CD4-positive, alpha-beta T cell treated with Interleukin-2 at 100 ng/mL for 4 hours (primary cell): ENCODE measurements around the gene CFAP99.

Source experiments
- DNase-seq: peaks from one replicate; pipeline ENCODE4 v3.0.0-alpha.2; 2020; ENCODE audit warnings: low spot score

Gene CFAP99

GRCh38 chr4:2390784-2391421 lies 27.9 kb upstream of the CFAP99 start:
- DNase-seq, result no peak

- no peak for DNase-seq
Measured at GRCh38 chr4:2393353-2394270, 25.1 kb upstream of the CFAP99 start.

- no peak for DNase-seq
Measured at GRCh38 chr4:2394528-2394927, 24.2 kb upstream of the CFAP99 start.

- DNase-seq, result no peak
Measured at GRCh38 chr4:2395038-2395437, 23.7 kb upstream of the CFAP99 start.

GRCh38 chr4:2395584-2395983 lies 23.2 kb upstream of the CFAP99 start:
- no peak for DNase-seq

DNA sequence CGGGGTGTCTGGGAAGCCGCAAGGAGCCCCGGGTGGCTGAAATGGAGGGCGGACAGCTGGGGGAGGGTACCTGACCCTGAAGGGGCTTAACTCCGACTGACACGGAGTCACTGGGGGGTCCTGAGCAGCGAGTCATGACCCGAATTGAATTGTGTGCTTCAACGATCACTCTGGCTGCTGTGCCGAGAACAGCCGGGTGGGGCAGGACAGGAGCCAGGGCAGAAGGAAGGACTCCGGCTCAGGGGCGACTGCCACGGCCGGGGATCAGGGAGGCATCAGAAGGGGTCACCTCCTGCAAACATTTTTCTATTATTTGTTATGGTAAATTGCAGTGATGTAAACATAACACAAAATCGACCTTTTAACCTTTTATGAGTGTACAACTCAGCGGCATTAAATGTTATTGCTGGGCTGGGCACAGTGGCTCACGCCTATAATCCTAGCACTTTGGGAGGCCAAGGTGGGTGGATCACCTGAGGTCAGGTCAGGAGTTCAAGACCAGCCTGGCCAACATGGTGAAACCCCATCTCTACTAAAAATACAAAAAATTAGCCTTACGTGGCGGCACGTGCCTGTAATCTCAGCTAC lies 21.9 kb upstream of the CFAP99 start:
- DNase-seq, result no peak

DNA sequence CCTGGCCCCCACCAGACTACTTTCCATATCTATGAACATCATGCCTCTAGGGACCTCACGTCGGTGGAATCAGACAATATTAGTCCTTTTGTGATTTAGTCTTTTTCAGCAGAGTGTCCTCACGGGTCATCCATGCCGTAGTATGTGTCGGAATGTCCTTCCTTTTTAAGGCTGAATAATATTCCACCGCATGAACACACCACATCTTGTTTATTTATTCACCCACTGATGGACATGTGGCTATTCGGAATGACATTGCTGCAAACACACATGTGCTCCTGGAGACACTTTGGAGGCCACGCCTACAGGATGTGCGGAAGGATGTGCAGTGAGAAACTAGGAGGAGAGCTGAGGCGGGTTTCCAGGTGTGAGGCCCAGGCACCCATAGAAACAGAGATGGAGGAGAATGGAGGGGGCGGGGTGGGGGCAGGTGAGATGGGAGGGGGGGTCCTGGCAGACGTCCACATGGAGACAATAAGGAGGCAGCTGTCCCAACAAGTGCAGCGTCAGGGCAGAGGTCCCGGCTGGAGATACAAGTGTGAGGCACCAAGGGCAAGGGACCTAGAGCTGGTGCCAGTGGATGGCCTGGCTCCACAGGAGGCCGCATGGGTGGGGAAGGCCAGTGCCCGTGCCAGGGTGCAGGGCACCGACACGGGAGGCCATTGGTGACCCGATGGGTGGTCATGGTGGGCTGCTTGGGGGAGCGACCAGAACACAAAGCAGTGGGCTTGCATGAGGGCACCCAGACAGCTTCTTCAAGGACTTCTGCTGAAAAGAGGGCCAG lies 21.0 kb upstream of the CFAP99 start:
- no peak for DNase-seq

DNA sequence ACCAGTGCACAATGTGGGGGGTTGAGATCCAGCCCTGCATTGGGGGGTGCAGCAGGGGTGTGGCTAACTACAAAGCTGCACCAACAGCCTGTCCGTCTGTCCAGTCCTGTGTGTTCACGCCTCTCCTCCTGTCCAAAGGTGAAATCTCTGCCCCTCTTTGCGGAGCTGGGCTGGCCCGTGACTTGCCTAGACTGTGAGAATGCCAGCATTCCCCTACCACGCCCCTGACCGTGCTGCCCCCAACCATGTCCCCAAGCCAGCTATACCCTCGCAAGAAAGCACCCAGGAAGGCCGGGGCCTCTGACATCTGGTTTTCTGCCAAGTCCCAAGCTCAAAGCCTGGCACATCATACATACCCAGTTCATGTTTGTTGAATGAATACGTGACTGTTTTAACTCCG lies 19.5 kb upstream of the CFAP99 start:
- no peak for DNase-seq

- DNase-seq, result no peak
Measured at GRCh38 chr4:2399631-2400190, 19.0 kb upstream of the CFAP99 start.

GRCh38 chr4:2400841-2401609 lies 17.7 kb upstream of the CFAP99 start:
- DNase-seq, result no peak

GRCh38 chr4:2401610-2401983 lies 17.2 kb upstream of the CFAP99 start:
- no peak for DNase-seq

DNA sequence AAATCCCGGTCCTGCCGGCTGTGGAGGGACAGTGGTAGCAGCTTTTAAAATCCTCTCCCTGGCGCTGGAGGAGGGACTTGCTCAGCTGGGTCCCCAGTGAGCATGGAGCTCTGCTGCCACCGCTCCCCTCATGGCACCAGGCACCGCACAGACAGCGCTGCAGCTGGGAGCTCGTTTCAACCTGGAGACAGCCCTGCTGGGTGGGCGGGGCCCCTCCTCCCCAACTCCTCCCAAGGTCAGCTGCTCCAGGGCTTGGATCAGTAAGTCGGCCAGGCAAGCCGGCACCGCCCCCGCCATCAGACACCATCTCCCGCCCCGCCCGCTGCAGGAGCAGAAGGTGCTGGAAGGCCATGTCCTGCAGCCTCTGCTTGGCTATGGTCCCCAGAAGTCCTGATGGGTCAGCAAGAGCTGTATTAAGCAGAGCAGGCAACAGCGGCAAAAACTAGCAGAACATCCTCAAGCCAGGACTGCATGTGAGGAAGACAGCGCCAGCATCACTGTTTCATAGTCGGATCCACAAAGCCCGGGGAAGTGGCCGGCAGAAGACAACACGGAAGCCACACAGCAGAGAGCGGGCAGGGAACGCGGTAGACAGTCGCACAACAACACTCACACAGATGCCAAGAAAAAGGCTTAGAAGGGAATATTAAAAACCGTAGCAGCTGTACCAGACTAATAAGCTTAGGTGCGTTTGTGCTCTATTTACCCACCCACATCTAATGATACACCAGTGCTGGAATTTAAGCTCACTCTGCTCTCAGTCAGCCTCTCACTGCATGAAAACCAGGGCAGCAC lies 16.5 kb upstream of the CFAP99 start:
- DNase-seq, result no peak

DNA sequence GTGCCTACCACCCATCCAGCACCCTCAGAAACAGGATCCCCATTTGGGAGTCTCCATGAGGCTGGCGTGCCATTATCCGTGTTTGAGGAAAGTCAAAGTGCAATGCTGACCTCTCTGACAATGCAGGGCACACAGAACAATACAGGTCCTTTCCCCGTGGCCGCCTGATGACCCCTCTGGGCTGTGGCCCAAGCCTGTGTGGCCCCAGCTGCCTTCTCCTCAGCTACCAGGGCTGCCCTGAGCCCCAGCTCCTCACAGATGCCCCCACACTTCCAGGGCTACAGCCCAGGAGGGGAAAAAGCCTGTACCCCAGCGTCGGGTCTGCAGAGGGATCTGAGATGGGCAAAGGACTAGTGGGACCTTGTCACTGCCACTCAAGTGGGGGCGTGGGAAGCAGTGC lies 15.8 kb upstream of the CFAP99 start:
- DNase-seq, result no peak

DNA sequence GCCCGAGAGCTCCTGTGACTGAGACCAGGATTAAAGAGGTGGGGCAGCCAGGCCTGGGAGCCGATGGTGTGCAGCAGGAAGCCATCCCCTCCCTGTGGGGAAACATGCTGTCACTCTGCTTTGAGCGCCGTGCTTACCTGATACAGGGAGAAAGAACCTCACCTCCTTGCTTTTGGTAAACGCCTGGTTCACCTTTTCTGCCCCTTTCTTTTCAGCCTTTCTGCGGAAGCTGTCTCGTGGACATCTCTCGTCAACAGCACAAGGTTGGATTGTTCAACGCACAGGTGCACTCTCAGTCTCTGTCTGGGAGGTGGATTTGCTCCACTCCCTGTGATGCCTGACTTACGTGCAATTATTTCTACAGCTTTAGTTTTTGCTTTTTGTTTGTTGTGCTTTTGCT lies 12.3 kb upstream of the CFAP99 start:
- DNase-seq, result no peak

DNA sequence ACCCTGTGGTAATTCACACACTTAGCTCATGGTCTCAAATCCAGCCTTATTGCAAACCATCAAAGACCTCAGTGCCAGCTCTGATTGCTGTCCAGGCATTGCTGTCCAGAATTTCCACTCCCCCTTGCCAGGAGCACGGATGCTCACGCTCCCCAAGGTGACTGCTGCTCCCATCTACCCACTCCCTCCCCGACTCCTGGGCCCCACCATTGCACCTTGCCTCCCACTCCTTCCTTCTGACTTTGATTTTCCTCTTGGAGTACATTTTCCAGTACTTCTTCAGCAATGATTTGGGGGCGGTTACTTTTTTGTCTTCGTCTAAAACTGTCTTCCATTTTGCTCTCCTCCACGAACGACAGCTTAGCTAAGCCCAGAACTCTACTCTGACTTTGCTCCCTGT lies 11.8 kb upstream of the CFAP99 start:
- DNase-seq, result no peak

DNA sequence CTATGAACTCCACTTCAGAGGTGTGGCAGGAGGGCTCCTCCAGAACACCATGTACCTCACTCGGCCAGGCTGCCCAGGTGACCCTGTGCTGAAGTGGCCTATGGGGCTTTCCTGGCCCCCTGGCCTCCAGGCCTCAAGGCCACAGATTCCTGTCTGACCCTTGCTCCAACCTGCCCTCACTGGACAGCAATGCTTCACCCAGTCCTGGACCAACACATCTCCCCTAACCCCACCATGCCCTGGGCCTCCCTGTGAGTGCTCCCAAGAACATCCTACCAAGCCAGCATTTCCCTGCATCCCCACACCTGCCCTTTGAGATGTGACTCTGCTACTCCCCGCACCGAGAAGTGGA lies 10.8 kb upstream of the CFAP99 start:
- no peak for DNase-seq

DNA sequence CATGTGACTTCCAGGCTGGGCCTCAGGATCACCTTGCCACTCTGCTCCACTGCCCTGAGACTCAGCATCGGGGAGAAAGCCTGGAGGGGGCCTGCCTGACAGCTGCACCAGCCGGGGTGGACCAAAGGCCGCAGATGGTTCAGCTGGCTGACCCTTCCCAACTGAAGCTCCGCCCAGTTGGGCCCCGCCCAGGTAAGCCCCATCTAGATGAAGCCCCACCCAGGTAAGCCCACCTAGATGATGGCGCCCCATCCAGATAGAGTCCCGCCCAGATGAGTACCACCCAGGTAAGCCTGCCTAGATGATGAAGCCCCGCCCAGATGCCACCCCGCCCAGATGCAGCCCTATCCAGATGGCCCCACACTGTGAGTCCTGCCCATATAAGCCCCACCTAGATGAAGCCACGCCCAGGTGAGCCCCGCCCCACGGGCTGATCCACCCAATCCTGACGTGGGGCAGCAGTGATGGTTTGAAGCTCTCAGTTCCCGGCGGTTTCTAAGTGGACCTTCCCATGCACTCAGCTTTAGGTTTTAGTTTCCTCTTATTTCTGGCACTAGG lies 10.3 kb upstream of the CFAP99 start:
- DNase-seq, result no peak

- DNase-seq, result no peak
Measured at GRCh38 chr4:2408976-2409375, 9.8 kb upstream of the CFAP99 start.

GRCh38 chr4:2409381-2409783 lies 9.4 kb upstream of the CFAP99 start:
- no peak for DNase-seq

DNA sequence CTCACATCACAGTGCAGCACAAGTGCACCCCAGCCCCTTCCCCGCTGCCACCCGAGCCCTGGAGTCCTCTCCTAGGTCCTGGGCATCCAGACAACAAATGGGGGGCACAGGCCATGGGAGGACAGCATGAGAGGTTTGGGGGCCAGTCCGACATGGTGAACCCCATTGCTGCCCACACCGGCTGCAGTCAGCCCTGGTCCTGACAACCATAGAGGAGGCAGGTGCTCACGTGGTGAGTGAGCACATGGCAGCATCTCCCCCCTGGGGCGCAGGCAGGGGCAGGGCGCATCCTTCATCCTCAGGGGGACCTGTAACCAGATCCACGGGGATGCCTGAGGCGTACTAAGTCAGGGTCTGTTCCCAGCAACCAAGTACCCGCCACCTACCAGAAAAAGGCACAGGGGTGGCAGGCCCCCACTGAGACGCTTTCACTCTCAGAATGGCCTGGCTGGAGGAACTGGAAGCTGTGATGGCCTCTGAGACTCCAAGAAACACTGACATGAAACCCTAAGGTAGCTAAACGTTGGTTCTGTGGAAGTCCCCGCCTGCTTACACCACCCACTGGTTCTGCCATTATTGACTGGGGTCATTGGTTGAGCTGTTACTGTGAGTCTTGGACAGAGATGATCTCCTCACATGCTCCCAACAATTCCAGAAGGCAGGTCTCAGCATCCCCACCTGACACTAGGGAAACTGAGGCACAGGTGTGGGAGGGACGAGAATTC lies 6.8 kb upstream of the CFAP99 start:
- DNase-seq, result no peak
